ENCODE data around the gene TNFRSF11A. TPM values are rescaled to one million over a fixed set of nuclear protein-coding genes. Genes with fewer than 3 reads are reported as not detected.

Gene TNFRSF11A
- total RNA-seq, 1 donor from 2014 or later: 1.1 TPM

DNA sequence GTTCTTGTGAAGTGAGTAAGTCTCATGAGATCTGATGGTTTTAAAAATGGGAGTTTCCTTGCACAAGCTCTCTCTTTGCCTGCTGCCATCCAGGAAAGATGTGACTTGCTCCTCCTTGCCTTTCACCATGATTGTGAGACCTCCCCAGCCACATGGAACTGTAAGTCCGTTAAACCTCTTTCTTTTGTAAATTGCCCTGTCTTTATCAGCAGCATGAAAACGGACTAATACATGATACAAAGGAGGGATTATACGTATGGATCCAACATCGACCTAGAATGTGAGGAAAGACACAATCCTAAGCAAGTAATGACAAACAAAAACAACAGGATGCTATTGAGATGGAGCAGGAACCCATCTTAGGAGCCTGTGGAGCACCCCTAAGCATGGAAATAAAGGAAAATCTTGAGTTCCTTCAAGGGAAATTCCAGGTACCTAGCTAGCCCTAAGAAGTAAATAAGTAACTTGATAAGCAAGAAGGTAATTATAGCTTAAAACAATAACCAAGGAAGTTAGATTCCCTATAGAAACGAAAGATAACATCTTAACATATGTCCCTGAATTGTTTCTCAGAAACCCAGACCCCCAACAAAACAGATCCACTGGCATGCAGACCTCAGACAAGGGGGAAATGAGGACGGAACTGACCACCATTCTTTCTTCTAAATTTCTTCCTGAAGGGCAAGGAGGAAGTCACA, 1.5 kb upstream of the TNFRSF11A start:
- intact Hi-C loops (cut with DNase I): no loop called here
- DNase-seq (ENCODE audit: missing footprints) (no peak), ATAC-seq (no peak)

DNA sequence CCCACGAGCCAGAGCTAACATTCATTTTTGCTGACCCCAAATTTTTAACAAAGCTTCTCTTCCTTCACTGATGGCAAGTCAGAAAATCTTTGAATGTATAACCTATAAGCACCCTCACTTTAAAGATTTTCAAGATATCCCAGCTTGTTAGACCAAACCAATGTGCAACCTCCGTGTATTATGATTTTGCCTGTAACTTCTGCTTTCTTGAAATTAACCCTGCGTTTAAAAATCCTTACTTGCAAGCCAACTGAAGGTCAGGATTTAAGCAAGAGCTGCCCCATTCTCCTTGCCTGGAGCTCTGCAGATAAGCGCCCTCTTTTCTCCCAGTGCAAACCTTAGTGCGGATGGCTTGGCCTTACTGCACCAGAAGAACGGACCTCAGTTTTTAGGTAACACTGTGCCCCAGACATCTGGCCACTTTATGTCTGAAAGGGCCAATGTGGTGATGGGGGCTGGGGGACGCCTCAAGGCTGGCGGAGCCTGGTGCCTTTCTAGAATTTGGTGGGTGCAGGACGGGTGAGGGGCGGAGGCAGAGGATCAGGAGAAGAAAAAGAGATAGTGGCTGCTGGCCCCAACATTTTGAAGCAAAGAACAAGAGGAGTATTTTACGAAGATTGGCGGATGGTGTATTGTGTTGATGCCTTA, 805 bp upstream of the TNFRSF11A start:
- DNase-seq (ENCODE audit: missing footprints): no peak
- intact Hi-C loops (cut with DNase I): no loop called here
- no peak for ATAC-seq

GRCh38 chr18:62325806-62326645, 916 bp downstream of the TNFRSF11A start:
- ATAC-seq (no peak), DNase-seq (ENCODE audit: missing footprints) (no peak)
- intact Hi-C loops (cut with DNase I): loop anchor here (5.0 kb wide), 2 partner anchors 44 to 196 kb away; partner anchors contain the start of gene ZCCHC2

- DNase-seq (ENCODE audit: missing footprints) (no peak), ATAC-seq (no peak)
- intact Hi-C loops (cut with DNase I): loop anchor here (5.0 kb wide), 2 partner anchors 44 to 196 kb away; partner anchors contain the start of gene ZCCHC2
Observed at GRCh38 chr18:62326646-62327348, 1.7 kb downstream of the TNFRSF11A start.

GRCh38 chr18:62327977-62328376, 2.9 kb downstream of the TNFRSF11A start:
- DNase-seq (ENCODE audit: missing footprints): no peak
- intact Hi-C loops (cut with DNase I): loop anchor here (5.0 kb wide), 2 partner anchors 46 to 194 kb away; partner anchors contain the start of gene ZCCHC2
- no peak for ATAC-seq

DNA sequence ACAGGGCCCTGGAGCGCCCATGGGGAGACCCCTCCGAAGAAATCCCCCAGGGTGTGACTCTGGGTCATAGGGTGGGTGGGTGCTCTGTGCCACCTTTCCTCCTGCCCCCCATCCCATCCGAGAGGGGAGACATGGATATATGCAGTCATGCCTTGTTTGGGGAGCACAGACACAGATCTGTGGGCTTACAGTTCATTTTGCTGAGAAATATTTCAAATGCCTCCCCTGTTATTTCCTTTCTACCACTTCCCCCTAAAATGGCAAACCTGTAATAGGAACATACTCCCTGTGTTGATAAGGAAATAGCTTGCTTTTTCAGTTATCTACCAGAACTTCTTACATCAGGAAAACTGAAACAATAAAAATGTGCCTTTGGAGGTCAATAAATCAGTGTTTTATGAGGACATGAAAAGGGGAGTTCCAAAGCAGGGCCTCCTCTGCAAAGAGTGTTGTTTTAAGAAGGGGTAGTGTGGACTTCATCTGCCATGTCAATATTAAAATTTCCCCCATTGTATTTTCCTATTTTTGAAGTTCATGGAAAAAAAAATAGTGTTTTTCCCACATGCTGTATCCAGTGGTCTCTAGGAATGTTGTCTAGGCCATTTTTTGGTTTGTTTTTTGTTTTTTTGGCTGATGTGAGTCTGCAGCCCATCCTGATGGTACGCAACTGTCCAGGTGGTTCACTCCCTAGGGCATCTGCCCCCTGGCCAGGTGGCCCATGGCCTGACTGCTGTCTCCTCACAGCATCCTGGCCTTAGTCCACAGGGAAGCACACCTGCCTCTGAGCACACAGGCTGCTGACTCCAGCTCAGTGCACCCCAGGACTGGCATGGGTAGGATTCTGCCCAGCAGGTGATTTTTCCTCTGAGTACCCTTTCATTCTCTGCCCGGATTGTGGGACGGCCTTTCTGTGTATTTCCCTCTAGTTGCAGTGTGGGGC, 3.7 kb downstream of the TNFRSF11A start:
- DNase-seq (ENCODE audit: missing footprints) (no peak), ATAC-seq (no peak)
- intact Hi-C loops (cut with DNase I): loop anchor here (5.0 kb wide), 2 partner anchors 47 to 193 kb away; partner anchors contain the start of gene ZCCHC2

- peak; percentile 89 for ATAC-seq
Observed at GRCh38 chr18:62329691-62330454, 4.8 kb downstream of the TNFRSF11A start.

DNA sequence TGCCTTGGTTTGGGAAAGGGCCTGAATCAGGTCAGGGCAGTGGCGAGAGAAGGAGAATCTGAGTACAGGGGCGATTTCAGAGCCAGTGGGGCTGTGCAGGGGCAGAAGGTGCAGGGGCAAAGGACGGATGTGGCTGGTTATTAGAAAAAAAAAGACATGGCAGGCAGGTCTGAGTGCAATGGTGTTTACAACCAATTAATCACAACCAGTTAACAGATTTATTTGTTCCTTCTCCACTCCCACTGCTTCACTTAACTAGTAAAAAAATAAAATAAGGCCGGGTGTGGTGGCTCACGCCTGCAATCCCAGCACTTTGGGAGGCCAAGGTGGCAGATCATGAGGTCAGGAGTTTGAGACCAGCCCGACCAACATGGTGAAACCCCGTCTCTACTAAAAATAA, 5.5 kb downstream of the TNFRSF11A start:
- intact Hi-C loops (cut with DNase I): no loop called here
- ATAC-seq (no peak), DNase-seq (ENCODE audit: missing footprints) (no peak)

More at GRCh38 chr18:62329691-62330454, 4.8 kb downstream of the TNFRSF11A start:
- peak; percentile 73 for DNase-seq (ENCODE audit: missing footprints)
- intact Hi-C loops (cut with DNase I): loop anchor here (5.0 kb wide), 2 partner anchors 48 to 192 kb away; partner anchors contain the start of gene ZCCHC2

DNA sequence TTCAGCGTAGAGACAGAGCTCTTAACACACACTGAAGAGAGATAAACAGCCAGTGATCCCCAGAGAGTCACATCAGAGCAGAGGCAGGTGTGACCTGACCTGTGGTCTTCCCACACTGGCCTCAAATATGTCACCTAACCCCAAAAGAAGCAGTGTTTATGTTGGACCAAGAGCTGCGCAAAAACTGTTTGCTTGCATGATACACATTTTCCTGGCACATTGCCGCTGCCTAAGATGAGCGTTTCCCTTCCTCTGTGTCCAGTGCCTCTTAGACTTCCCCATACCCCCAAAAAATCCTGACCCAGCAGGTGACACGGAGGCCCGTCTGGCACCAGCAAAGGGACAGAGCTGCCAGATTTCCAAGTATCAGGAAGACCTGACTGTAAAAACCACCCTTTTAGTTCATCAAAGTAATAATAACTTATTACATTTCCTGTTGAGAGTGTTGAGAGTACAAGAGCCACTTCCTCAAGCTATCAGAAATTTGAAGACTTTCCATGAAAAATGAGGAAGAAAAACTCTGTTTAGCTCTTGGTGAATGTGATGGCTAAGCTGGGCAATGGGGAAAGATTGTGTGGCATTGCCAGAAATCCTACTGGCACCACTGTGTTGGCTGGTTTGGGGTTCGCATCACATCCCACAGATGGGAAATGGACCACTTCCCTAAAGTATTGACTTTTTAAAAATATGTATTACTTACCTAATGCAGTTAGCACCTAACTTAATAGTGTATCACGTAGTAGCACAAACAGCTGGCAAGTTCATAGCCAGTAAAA, 6.7 kb downstream of the TNFRSF11A start:
- no peak for DNase-seq (ENCODE audit: missing footprints)
- intact Hi-C loops (cut with DNase I): no loop called here
- ATAC-seq: peak; percentile 45

DNA sequence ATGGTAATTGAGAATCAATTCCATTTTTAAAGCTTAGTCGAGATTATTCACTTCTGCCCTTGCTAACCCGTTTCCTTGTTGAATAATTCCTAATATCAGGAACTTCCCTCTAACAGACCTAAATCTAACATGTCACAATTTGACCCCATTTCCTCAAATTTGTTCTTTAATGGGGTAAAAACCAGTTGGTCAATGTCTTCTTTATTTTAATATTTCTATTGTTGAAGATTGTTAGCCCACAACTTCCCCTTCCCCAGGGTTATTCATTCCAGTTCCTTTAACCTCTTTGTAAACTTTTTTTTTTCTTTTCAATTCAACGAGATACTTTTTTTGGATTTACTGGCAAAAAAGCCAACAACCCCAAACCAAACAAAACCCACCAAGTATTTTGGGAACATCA, 7.3 kb downstream of the TNFRSF11A start:
- no peak for DNase-seq (ENCODE audit: missing footprints)
- intact Hi-C loops (cut with DNase I): no loop called here
- ATAC-seq: no peak

DNA sequence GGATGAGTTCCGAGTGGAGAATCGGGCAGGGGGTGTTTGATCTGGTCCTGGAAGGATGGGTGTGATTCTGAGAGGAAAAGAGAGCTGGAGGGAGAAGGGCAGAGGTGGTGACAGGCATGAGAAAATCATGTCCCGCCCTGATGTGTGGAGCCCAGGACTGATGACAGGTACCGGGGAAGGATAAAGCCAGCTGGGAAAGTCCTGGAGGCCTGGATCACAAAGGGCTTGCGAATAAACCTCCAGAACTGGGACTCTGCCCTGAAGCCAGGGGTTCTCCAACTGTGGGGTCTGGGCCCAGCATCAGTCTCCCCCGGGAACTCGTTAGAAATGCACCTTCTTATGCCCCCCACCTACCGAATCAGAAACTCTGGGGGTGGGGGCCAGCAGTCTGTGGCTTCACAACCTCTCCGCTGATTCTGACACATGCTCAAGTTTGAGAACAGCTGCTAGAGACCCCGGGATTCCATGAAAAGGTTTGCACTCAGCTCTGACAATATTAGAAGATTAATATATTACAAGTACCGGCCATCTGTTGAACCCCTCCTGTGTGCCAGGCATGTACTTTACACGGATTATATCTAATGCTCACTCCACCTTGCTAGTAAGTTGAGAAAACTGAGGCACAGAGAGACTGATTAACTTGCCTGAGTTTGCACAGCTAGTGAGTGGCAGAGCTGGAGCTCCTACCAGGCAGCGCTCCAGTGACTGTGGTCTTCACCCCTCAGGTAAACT, 8.0 kb downstream of the TNFRSF11A start:
- intact Hi-C loops (cut with DNase I): no loop called here
- no peak for ATAC-seq
- DNase-seq (ENCODE audit: missing footprints): no peak

DNA sequence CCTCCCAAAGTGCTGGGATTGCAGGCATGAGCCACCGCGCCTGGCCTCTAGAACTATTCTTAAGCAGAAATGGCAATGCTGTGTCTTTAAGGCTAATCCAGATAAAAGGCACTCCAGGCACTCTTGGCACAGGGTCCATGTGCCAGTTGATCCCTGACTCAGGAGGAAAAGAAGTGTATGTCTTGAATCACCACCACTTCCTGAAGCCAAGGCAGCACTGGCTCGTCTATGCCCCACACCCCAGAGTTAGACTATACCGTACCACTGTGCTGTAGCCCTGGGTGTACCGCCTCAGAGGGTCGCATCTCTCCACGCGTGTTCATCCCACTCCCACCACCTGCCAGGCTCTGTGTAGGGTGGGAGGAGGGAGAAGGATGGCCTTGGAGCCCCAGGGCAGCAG, 9.0 kb downstream of the TNFRSF11A start:
- ATAC-seq: no peak
- DNase-seq (ENCODE audit: missing footprints): no peak
- intact Hi-C loops (cut with DNase I): no loop called here

DNA sequence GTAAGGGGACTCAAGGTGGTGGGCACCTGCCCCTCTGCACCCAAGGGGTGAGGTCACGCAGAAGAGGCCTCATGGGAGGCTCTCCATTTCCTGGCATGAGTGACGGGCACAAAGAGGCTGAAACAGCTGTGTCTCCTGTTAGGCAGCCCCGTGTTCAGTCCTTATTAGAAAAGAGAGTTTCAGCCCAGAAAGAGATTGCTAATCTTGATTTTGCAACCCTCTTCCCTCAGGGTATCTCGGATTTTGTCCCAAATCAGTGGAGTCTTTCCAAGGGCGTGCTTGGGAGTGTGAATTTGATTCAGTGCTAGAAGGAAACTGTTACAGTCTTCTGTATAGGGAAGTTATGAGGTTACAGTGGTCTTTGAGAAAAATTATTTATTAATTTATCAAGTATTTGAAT, 10.4 kb downstream of the TNFRSF11A start:
- intact Hi-C loops (cut with DNase I): no loop called here
- no peak for DNase-seq (ENCODE audit: missing footprints)
- no peak for ATAC-seq

DNA sequence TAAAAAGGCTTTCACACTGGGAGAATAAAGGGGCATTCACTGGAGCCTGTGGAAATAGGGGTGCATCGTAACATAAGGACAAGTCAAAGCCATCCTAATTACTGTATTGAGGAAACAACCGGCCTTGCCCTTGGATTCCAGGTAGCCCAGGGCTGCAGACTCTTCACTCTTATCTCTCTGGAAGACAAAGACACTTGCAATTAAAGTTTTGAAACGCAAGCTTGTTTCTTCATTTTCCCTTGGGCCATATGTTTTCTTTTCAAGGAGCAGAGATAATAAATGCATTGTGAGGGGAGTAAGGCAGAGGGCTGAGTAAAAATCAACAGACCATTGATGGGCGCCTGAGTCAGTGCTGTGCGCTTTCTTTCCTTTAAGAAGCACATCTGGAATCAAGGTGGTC, 11.5 kb downstream of the TNFRSF11A start:
- intact Hi-C loops (cut with DNase I): no loop called here
- ATAC-seq: no peak
- DNase-seq (ENCODE audit: missing footprints): no peak

- DNase-seq (ENCODE audit: missing footprints): no peak
- no peak for ATAC-seq
- intact Hi-C loops (cut with DNase I): no loop called here
Observed at GRCh38 chr18:62337336-62337735, 12.2 kb downstream of the TNFRSF11A start.

Data from Right ventricle myocardium inferior (tissue), 1 donor.